Psoas muscle (tissue), 8 donors: Measurements from ENCODE around the gene RHOBTB1. TPM values are rescaled to one million over a fixed set of nuclear protein-coding genes. Genes with fewer than 3 reads are reported as not detected.

Experiments used
- ATAC-seq, 4 donors: fragments of 200-7000 bp; cut with Tn5 transposase; one replicate each; pipeline ENCODE4 v1.9.1; 2020; ENCODE audit warnings: moderate library complexity in 3 of 4, mild to moderate bottlenecking in 2 of 4
- DNase-seq, 2 donors: peaks; one replicate each; pipeline ENCODE4 v3.0.0-alpha.2; 2020
- H3K27ac ChIP-seq: fragments of 200-600 bp; one replicate; pipeline ENCODE4 v1.8.0; 2022
- H3K27me3 ChIP-seq, 3 donors: fragments of 200-600 bp in 1 of 3; one replicate each; pipeline versions ENCODE4 v1.6.1 to v1.8.0; 2013 to 2022; ENCODE audit warnings: low read length in 2 of 3, mild to moderate bottlenecking in 2 of 3, moderate library complexity in 1 of 3; ENCODE audit not compliant: insufficient read depth in 3 of 3
- H3K36me3 ChIP-seq, 2 donors: fragments of 200-600 bp in 1 of 2; one replicate each; pipeline versions ENCODE4 v1.6.1 to v1.8.0; 2013 to 2022; ENCODE audit warnings: low read depth in 1 of 2, mild to moderate bottlenecking in 1 of 2, moderate library complexity in 1 of 2; ENCODE audit not compliant: insufficient read depth in 1 of 2
- H3K4me1 ChIP-seq: fragments of 200-600 bp; one replicate; pipeline ENCODE4 v1.8.0; 2022
- H3K4me3 ChIP-seq: fragments of 200-600 bp; one replicate; pipeline ENCODE4 v1.8.0; 2022; ENCODE audit warnings: mild to moderate bottlenecking
- H3K9me3 ChIP-seq: fragments of 200-600 bp; one replicate; pipeline ENCODE4 v1.8.0; 2022
- WGBS, 3 donors: extraction: QIAGEN DNeasy Blood & Tissue Kit; methylation state at CpG; one replicate each; pipeline versions ENCODE4 v1.1.6 to v1.1.7; 2013; 5-methylcytosine and 5-hydroxymethylcytosine counted together
- intact Hi-C, 2 donors: fragments of 100-400 bp; cut with DNase I; formaldehyde crosslinking; loops; one replicate each; pipeline versions ENCODE4 v1.11.0 to v1.14.2; 2022
- polyA plus RNA-seq, 3 donors: library from polyadenylated mRNA; stranded (reverse); fragments of 200-250 nt; gene quantifications; one replicate each; pipeline ENCODE4 v1.2.3, GENCODE V29; 2013
- total RNA-seq, 4 donors: library from RNA; stranded (reverse); fragmentation: NEBNext Ultra II Directional in 2 of 4; extraction: Animal tissue kit (Norgen Biotek cat#: 25700) in 2 of 4; gene quantifications; one replicate each; pipeline versions ENCODE4 v1.2.1 to v1.2.4, GENCODE V29; 2021 to 2023
- TF ChIP-seq, protein P1 (sequence below): fragments of 200-600 bp; IDR thresholded peaks from one replicate; pipeline ENCODE4 v1.8.0; 2022; ENCODE audit warnings: antibody characterized with exemption
- donor health status: healthy with polysubstance abuse.
- donor health status: DM: no; HTN: no; CAD: no; lungs with moderate emphysema.
- donor health status: Bipolar disorder and iron deficiency.
- donor health status: healthy.
- donor health status: DM: yes; HTN: yes; CAD: no.
- donor health status: DM: no; HTN: no; CAD: no.
- donor health status: DM: no; HTN: no; CAD: no.
- donor health status: DM: yes; HTN: yes; CAD: no.

Gene RHOBTB1
- total and polyA plus RNA-seq, 7 donors: 1.8 to 47.4 (median 23.6) TPM

DNA sequence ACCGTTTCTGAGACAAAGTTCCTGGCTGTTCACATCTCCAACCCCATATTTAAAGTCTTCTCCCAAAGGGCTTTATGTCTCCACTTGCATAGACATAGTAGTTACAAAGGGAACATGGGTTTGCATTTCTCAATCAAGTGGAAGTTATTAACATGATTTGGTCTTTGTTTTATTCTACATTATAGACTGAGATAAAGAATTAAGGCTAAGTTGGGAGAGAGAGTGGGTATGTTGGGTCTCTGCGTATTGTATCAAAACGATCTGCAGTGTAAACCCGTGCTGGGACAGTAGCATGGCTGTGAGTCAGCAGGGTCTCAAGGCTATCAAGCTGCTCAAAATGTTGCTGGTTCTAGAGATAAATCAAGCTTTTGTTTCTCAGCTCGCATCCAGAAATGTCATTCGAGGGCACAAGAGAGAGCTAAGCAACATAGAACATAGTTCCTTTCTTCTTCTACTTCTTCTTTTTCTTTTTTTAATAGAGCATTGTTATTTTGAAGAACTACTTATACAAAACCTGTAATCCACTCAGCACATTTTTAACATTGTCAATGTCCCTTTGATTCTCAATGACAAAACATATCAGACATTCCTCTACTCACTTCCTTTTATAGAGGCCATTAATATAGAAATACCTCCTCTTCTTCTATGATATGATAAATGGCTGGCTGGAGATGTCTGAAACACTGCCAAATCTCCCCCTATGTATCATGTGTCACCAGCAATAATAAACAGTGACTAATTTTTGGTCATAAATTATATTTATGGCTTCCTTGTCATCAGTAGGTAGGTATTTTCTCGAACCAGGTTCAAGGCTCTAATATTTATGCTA is 34.5 kb upstream of the RHOBTB1 start:
- no peaks in the 10 kb centered on the region for H3K27me3 ChIP-seq
- DNase-seq (no peak), ATAC-seq (no peak)
- intact Hi-C loops: no loop called here
- no peak overlapping the region for H3K27ac ChIP-seq
- TF ChIP-seq, protein P1, sequence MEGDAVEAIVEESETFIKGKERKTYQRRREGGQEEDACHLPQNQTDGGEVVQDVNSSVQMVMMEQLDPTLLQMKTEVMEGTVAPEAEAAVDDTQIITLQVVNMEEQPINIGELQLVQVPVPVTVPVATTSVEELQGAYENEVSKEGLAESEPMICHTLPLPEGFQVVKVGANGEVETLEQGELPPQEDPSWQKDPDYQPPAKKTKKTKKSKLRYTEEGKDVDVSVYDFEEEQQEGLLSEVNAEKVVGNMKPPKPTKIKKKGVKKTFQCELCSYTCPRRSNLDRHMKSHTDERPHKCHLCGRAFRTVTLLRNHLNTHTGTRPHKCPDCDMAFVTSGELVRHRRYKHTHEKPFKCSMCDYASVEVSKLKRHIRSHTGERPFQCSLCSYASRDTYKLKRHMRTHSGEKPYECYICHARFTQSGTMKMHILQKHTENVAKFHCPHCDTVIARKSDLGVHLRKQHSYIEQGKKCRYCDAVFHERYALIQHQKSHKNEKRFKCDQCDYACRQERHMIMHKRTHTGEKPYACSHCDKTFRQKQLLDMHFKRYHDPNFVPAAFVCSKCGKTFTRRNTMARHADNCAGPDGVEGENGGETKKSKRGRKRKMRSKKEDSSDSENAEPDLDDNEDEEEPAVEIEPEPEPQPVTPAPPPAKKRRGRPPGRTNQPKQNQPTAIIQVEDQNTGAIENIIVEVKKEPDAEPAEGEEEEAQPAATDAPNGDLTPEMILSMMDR: no peak
- no peaks in the 10 kb centered on the region for H3K36me3 ChIP-seq
- no peaks in the 10 kb centered on the region for H3K9me3 ChIP-seq
- no peak overlapping the region for H3K4me3 ChIP-seq
- peaks cover 24% of the 10 kb centered on the region for H3K4me1 ChIP-seq
- 58 to 65% (median 62%) methylated on average over 7 of the region's 7 CpGs for whole genome bisulfite sequencing, 3 donors

DNA sequence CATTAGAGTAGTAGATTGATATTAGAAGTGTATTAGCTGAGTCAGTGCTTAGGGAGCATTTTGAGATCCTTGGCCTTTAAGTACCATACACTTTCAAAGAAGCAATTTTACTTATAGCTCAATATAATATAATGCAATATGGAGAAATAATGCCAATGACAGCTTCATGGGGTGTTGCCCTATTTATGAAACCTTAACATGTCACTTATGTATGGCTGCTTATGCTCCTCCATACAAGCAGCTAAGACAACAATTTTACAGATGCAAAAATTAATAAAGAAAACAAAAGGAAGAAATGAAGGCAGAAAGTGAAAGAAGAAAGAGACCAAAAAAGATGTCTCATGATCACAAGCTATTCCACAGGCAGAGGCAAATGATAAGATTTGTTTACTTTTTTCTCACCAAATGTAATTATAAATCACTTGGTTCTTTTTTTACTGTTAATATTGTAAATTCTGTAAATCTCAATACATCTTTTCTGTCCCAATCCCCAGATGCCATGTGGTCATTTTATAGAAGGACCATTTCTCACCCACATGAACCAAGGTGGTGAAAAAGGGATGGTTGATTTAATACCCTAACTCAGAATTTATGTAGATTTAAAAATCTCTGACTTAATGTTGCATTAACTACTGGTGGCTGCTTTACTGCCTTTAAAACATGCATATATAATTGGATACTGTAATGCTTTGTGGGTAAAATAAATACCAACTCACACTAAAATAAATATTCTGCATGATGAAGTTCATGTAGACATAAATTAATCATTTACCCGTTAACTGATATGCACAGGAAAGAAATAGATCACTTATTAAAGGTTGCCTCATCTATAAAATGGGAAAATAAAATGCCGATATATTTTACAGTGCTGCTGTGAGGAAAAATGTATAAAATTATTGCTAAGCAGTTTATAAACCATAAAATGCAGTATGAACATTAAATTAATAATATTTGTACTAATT is 33.5 kb upstream of the RHOBTB1 start:
- Histone ChIP-seq H3K36me3 (no peaks in the 10 kb centered on the region), H3K4me3 (no peak overlapping the region), H3K9me3 (no peaks in the 10 kb centered on the region), H3K27ac (no peak overlapping the region), H3K4me1 (peaks cover 24% of the 10 kb centered on the region), H3K27me3 (no peaks in the 10 kb centered on the region)
- WGBS, 3 donors: 96 to 98% (median 97%) methylated on average over 2 of the region's 2 CpGs
- intact Hi-C loops: no loop called here
- TF ChIP-seq, protein P1: no peak
- no peak for ATAC-seq
- DNase-seq: no peak

DNA sequence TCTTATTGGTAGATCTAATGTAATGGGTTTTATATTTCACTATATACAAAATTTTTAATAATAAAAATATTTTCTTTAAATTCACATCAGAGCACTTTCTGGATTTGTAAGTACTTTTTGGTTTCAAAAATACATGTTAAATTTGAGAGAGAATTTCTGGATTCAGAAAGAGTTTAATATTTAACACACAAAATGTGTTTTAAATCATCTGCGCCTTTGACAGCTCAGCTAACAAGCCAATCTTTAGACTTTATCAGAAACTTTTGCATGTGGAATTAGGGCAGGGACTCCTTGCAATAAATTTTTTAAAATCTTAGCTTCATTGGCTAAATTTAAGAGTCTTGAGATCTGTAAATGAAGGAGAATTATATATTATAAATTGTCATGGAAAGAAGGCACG is 32.7 kb upstream of the RHOBTB1 start:
- ATAC-seq (no peak), DNase-seq (no peak)
- Histone ChIP-seq H3K27me3 (no peaks in the 10 kb centered on the region), H3K4me3 (no peak overlapping the region), H3K4me1 (peaks cover 24% of the 10 kb centered on the region), H3K27ac (no peak overlapping the region), H3K9me3 (no peaks in the 10 kb centered on the region), H3K36me3 (no peaks in the 10 kb centered on the region)
- WGBS, 3 donors: 92 to 94% (median 93%) methylated on average over 2 of the region's 2 CpGs
- intact Hi-C loops: no loop called here
- TF ChIP-seq, protein P1: no peak

DNA sequence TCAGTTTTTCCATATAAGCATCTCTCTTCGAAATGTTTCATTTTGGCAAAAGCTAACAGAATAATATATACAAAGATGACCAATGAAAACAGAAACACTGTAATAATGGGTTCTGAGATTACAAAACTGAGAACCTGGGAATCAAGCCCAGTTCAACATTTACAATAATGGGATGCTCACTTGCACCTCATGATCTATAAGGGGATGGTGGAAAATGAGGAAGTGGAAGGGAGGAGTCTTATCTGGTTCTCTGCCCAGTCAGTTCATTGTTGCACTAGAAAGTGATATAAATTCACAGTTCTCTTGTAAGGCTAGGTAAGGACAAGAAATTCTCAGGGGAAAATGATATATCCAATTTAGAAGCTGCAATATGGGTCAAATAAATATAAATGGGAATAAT is 31.7 kb upstream of the RHOBTB1 start:
- TF ChIP-seq, protein P1: no peak
- ATAC-seq: no peak
- 88 to 95% (median 89%) methylated on average over 1 of the region's 1 CpG for WGBS, 3 donors
- intact Hi-C loops: no loop called here
- DNase-seq: no peak
- H3K27me3 ChIP-seq: no peaks in the 10 kb centered on the region
- peaks cover 24% of the 10 kb centered on the region for H3K4me1 ChIP-seq
- no peak overlapping the region for H3K4me3 ChIP-seq
- no peaks in the 10 kb centered on the region for H3K36me3 ChIP-seq
- H3K27ac ChIP-seq: no peak overlapping the region
- no peaks in the 10 kb centered on the region for H3K9me3 ChIP-seq
